Hepatic stellate cell (primary cell): Measurements from ENCODE around the gene NPPA.

Experiments
- DNase-seq: peaks from one replicate; pipeline ENCODE4 v3.0.0; 2011; ENCODE audit warnings: low spot score

NPPA gene

GRCh38 chr1:11842154-11843041 is 5.2 kb downstream of the NPPA start:
- DNase-seq: no peak

DNA sequence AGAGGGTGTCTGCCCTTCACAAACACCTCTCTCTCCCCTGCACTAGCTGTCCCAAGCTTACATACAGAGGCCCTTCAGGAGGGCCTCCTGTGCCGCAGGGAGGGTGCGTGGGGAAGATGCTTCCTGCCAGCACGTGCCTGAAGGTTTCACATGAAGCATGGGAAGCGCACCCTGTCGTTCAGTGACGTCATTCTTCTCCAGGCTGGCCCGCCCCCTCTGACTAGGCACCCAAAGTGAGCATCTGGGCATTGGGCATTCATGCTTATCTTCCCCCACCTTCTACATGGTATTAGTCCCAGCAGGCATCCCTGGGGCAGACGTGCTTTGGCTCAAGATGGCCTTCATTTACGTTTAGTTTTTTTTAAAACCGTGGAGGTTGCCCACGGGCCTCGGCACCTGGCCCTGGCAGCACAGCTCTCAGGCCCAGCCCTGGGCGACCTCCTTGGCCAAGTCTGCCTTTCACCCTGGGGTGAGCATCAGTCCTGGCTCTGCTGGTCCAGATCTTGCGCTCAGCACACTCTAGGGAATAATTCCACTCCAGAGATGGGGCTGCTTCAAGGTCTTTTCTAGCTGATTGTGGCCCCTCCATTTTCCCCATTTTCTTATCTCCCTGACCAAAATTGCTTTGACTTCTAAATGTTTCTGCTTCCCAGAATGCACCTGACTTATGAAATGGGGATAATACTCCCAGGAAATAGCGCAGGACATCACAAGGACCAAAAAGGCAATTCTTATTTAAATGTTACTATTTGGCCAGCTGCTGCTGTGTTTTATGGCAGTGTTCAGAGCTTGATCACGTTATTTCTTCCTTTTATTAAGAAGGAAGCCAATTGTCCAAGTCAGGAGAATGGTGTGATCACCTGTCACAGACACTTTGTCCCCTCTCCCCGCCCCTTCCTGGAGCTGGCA is 6.1 kb downstream of the NPPA start:
- no peak for DNase-seq

- no peak for DNase-seq
These were observed 7.6 kb downstream of the NPPA start for GRCh38 chr1:11839727-11840705.

DNA sequence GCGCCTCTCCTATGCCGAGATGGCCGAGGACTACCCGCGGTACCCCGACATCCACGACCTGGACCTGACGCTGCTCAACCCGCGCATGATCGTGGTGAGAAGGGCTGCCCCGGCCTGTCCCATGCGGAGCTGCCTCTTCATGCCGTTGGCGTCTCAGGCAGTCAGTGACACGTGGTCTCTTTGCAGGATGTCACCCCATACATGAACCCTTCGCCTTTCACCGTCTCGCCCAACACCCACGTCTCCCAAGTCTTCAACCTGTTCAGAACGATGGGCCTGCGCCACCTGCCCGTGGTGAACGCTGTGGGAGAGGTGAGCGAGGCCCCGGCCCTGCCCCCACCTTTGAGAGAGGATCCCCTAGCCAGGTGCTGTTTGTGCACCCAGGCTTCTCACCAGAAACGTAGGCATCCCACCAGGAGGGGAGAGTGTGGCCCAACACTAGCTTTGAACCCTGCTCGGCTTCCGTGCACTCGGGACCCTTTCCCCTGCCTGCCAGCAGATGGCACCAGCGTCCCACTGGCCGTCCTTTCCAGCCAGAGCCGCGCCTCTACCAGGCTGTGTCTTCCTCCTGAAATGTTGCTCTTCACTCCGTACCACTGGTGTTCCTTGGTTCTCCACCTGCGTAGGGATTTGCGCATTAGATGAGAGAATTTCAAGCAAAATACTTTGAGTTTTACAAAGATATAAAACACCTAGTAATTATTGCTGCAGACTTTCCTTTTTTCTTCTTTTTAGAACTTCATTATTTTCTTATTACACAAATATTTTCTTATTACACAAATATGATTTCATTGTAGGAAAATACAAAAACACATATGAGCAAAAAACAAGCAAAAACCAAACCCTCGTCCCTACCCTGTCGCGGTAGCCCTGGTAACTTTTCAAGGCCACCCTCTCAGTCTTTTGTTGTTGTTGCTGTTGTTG is 9.0 kb downstream of the NPPA start:
- DNase-seq: peak; percentile 93

- no peak for DNase-seq
These were observed 9.7 kb downstream of the NPPA start for GRCh38 chr1:11837767-11838348.

DNA sequence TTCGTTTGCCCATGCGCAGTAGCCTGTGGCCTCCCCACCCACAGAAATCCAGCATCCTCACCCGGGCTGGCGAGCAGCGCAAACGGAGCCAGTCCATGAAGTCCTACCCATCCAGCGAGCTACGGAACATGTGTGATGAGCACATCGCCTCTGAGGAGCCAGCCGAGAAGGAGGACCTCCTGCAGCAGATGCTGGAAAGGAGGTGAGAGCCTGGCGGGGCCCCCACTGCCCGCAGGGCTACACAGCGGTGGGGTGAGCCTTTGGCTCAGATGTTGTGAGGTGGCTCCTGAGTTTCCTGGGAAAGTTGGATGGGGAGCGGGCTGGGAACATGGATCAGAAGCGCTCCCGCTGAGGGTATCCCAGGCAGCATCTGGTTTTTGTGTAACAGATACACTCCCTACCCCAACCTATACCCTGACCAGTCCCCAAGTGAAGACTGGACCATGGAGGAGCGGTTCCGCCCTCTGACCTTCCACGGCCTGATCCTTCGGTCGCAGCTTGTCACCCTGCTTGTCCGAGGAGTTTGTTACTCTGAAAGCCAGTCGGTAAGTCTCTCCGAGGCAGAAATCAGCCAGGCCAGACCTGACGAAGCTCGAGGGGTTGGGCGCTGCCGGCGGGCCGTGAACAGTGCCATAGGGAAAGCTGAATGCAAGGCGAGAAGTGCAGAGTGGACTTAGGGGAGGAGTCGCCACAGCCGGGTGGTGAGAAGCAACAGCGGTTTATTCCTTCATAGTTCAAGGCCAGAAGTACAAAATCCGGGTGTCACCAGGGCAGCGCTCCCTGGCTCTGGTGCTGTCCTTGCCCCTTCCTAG is 10.4 kb downstream of the NPPA start:
- DNase-seq: no peak

DNA sequence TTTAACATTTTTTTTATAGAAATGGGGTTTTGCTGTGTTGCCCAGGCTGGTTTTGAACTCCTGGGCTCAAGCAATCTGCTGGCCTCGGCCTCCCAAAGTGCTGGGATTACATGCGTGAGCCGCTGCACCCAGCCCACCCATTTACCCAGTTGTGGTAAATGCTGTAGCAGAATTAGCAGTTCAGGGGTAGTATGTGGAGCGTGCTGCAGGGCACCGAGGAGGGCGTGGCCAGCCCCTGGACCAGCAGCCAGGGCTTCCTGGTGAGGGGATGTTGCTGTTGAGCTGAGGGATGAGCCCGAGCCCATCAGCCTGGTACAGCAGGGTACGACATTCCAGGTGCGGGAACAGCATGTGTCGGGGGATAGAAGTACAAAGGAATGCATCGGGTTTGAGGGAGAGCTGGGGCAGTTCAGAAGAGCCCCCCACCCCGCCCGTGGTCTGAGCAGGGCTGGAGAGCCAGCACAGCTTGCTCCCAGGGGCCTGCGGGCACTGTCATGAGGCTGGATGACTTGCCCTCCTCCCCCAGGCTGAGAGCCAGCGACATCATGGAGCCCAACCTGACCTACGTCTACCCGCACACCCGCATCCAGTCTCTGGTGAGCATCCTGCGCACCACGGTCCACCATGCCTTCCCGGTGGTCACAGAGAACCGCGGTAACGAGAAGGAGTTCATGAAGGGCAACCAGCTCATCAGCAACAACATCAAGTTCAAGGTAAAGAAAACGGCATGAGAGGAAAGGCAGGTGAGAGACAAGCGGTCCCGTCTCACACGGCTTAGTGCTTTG is 11.9 kb downstream of the NPPA start:
- no peak for DNase-seq

DNA sequence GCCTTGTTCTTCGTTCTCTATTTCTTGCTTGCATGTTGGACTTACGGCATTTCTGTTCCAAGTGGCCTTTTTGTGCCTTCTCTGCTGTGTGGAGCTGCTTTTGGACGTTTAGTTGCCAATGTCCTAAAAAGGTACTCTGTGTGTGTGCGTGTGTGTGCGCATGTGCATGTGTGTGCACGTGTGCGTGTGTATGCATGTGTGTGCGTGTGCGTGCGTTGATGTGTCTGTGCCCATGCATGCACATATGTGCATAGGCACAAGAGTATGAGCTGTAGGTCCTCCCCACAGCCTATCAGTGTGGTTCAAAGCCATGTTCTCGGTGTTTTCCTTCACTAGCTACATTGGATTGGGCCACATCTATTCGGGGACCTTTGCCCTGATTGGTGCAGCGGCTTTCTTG is 13.7 kb downstream of the NPPA start:
- DNase-seq: no peak

GRCh38 chr1:11833497-11833896 is 14.1 kb downstream of the NPPA start:
- no peak for DNase-seq

GRCh38 chr1:11831945-11832725 is 15.4 kb downstream of the NPPA start:
- no peak for DNase-seq

- no peak for DNase-seq
These were observed 19.1 kb downstream of the NPPA start for GRCh38 chr1:11828511-11828910.

- DNase-seq: no peak
These were observed 20.6 kb downstream of the NPPA start for GRCh38 chr1:11826946-11827345.

DNA sequence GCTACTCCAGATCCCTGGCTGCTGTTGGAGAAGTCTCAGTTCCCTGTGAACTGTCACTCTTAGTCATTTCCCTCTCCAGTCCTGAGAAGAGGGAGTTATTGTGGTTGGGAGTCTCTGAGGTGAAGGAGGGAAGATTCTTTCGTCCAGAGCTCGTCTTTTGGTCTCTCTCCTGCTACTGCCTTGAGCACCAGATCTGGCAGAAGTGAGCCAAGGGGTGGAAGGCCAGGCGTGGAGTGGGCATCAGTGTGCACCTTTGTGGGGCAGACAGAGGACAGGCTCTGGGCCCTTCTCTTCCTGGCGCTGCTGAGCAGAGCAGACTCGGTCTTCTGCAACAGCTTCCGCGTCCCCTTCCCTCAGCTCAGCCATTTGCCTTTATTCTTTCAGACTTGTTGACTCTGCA is 22.5 kb downstream of the NPPA start:
- no peak for DNase-seq

GRCh38 chr1:11823366-11824137 is 24.0 kb downstream of the NPPA start:
- DNase-seq: no peak

- no peak for DNase-seq
These were observed 25.5 kb downstream of the NPPA start for GRCh38 chr1:11822091-11822490.

- DNase-seq: no peak
These were observed 30.4 kb downstream of the NPPA start for GRCh38 chr1:11817192-11817591.

DNA sequence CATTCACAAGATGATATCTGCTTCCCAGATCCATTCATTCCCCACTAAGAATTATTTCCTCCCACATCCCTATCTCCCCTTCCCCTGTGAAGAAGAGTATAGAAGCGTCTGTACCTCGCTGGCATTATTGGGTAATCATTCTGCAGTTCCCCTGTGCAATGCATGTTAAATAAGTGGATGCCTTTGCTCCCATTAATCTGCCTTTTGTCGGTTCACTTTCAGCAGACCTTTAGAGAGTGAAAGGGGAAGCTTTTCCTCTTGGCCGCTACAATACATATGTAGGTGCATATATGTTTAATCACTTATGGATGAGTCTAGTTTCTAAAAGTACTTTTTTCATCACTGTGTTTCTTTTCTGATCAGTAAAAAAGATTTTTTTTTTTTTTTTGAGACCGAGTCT is 34.6 kb downstream of the NPPA start:
- no peak for DNase-seq
